ENCODE measurements around the gene SKIC3.

The SKIC3 gene
- total RNA-seq: 246 to 273 reads per million in 2 donors

DNA sequence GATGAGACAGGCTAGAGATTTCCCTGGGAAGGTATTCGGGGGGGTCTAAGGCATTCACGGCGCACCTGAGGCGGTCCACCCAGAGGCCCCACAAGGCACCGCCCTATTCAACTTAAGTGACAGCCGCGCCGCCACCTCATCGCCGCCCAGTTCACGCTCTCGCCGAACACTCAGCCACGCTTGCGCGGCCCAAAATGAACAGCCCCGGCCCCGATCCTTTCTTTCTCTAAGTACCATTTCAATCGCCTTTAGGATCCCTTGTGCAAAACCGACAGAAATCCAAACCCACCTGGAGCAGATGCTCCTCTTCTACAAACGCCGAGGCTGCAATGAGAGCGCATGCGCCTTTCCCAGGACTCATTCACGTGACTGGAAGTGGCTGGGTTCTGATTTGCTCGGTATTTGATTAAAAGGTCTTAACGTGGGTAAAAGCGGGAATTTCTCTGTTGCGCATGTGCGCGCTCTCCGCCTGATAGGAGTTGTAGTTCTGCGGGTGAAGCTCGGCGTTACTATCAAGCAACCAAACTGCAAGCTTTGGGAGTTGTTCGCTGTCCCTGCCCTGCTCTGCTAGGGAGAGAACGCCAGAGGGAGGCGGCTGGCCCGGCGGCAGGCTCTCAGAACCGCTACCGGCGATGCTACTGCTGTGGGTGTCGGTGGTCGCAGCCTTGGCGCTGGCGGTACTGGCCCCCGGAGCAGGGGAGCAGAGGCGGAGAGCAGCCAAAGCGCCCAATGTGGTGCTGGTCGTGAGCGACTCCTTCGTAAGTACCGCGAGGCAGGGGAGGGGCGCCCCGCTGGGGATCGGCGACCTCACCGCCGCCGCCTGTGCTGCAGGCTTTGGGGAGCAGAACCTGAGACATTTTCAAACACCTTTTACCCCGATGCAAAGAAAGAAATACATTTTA is at the start of gene SKIC3, which contains the start of gene ARSK:
TSS of gene SKIC3 (minus strand) at position 331 of the 902 bp plus-strand sequence. CDS start 7,827 bp downstream, outside the sequence.
TSS of gene ARSK (plus strand) at position 455 of the 902 bp plus-strand sequence. CDS start at position 633, 178 bp downstream.
- peak; percentile 62 for DNase-seq

DNA sequence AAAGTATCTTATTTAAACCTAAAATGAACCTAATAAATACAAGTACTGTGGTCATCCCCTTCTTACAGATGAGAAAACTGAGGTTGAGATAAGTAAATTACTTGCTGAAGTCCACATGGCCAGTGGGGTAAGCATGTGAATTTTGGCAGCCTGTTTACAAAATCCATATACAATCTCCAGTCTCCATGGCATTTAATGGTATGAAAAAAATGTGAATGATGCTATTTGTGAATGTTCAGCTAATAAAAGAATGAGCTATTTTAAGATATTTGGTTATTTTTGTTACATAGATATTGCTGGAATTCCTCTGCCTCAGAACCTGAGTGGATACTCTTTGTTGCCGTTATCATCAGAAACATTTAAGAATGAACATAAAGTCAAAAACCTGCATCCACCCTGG is 45.8 kb upstream of the SKIC3 start:
- no peak for DNase-seq

DNA sequence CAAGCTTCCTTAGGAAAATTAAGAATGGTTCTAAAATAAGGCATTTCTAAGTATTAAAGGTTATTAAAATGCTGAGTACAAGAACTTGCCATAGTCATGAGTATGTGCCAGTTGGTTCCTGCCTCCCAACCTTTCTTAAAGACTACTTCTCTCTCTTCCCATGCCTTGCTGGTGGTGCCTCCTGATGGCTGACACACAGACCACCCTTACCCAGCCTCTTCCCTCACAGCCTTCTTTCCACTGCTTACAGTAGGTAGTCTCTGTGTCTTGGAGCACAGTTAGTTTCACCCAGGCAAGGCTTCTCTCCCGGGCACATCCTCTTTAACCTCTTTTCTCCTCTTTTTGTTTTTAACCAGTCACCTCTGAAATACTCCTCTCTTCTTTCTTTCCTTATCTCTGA is 44.5 kb upstream of the SKIC3 start:
- no peak for DNase-seq

DNA sequence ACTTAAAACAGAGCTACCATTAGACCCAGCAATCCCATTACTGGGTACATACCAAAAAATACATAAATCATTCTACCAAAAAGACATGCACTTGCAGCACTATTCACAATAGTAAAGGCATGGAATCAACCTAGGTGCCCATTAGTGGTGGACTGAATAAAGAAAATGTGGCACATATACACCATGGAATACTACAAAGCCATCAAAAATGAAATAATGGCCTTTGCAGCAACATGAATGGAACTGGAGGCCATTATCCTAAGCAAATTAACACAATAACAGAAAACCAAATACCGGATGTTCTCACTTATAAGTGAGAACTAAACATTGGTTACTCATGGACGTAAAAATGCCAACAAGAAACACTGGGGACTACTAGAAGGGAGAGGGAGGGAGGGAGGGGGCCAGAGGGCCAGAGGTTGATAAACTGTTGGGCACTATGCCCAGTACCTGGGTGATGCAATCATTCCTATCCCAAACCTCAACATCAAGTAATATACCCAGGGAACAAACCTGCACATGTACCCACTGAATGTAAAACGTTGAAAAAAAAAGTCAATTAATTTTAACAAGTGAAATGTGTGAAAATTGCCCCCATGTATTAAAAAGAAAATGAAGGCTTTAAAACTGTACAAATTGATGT is 40.6 kb upstream of the SKIC3 start:
- no peak for DNase-seq

GRCh38 chr5:95591490-95591901 is 36.7 kb upstream of the SKIC3 start:
- DNase-seq: no peak

- DNase-seq: no peak
Measured at GRCh38 chr5:95590880-95591279, 36.1 kb upstream of the SKIC3 start.

- DNase-seq: no peak
Measured at GRCh38 chr5:95583992-95584391, 29.2 kb upstream of the SKIC3 start.

GRCh38 chr5:95581576-95581975 is 26.8 kb upstream of the SKIC3 start:
- no peak for DNase-seq

DNA sequence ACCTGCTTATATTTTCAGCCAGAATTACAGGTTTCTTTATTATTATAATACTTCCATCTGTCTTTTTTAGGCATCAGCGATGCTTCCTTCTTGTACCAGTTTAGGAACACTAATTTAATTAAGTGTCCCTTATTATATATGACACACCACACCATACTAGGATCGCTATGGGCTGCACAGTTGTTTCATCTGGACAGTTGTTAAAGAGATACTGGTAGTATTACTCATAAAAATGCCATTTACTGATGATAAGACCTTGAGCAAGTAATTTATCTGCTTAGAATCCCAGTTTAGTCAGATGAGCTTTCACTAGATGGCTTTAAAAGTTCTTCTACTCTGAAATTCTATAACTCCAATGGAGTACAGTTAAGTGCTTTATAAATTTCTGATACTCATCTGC is 17.2 kb upstream of the SKIC3 start:
- no peak for DNase-seq

- DNase-seq: no peak
Measured at GRCh38 chr5:95565280-95565920, 10.6 kb upstream of the SKIC3 start.

DNA sequence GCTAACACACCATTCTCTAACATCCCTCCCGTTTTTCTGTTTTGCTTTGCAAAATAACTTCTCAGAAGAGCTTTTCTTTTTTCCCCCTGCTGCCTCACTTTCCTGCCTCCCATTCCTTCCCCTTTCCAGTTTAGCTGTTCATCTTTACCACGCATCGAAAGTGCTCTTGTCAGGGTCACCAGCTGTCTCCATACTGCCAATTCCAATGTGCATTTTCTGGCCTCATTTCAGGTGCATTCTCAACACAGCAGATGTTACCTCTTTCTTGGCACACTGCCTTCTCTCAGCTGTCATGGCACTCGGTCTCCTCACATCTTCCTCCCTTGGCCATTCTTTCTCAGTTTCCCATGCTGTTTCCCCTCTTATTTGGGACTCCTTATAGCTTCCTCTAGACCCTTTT is 9.7 kb upstream of the SKIC3 start:
- DNase-seq: no peak

GRCh38 chr5:95563367-95563766 is 8.6 kb upstream of the SKIC3 start:
- no peak for DNase-seq

- no peak for DNase-seq
Measured at GRCh38 chr5:95562282-95562681, 7.5 kb upstream of the SKIC3 start.

DNA sequence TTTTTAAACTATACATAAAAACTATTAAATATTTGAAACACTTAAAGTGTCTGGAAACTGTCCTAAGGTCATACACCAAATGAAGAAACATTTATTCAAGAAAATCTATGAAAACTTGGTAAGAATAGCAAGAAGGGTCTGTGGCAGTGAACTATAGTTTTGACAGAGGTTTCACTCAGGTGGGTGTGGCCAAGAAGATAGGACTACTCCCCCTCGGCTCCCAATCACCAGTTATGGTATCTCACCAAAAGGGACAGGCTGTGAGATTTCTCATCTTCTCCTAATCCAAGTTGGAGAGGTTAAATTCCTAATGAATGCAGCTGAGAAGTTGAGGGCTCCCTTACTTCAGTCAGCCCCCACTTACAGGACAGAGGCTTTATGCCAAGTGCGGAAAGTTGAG is 3.1 kb upstream of the SKIC3 start:
- no peak for DNase-seq

DNA sequence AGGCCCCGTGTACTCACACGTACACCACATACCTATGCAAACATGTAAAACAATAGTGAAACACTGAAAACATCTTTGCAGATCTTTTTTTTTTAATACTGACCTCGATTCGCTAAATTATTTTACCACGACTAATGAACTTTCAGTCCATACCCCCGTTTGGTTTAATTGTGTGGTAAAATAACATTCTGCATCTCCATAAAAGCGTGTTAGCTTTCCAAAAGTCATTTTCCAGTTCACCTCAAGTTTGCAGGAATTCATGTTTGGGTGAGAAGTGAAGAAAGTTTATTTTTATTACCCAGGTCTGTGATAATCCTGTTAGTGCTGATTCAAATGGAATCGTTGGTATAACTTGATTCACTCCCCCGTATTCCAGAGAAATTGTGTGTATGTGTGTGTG is 776 bp upstream of the SKIC3 start:
- no peak for DNase-seq

GRCh38 chr5:95554331-95554646 is 488 bp downstream of the SKIC3 start:
- DNase-seq: no peak

GRCh38 chr5:95549030-95549429 is 5.7 kb downstream of the SKIC3 start:
- DNase-seq: no peak

DNA sequence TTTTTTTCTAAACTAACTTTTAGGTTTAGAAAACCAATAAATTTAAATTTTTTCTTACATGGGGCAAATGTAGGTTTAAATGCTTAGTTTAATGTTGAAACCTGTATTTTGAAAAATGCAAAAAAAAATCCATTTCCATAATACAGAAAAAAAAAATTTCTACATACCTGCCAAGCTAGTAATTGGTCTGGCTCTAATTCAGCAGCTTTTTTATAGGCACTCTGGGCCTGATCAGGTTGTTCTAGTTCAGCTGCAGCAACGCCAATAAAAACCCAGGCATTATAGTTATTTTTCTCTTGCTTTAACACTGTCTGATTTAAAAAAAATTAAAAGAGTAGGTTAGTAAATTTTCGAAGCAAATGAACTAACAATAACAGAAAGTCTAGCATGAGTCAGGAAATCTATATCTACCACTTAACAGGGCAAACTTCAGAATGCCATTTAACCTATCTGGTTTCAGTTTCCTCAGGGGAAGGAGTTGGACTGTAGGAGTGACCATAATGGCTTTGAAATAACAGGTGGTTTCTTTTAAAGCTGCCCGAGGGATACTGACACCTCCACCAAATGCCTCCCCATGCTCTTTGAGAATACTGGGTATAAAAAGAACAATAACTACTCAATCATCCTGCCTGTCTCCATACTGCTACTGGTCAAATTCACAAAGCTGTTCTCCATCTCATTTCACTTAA is 11.6 kb downstream of the SKIC3 start:
- no peak for DNase-seq

GRCh38 chr5:95537501-95537900 is 17.3 kb downstream of the SKIC3 start:
- DNase-seq: no peak

GRCh38 chr5:95533761-95534160 is 21.0 kb downstream of the SKIC3 start:
- DNase-seq: no peak

DNA sequence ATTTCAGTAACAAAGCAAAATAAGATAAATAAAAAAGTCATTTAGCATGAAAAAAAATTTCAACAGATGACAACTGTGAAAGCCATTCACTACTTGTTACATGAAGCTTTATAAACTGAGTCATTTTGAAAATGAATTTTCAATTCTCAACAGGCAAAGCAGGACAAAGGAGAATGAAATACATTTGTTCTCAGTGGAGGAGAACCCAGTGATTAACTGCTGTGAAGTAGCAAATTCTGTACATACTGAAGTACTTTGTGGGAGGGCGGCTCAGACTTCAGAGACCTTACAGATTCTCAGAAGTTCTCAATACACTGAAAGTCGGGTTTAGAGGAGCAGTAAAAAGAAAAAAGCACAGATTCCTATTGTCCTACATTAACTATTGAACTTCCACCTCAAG is 21.7 kb downstream of the SKIC3 start:
- DNase-seq: no peak

- no peak for DNase-seq
Measured at GRCh38 chr5:95532415-95532814, 22.4 kb downstream of the SKIC3 start.

- no peak for DNase-seq
Measured at GRCh38 chr5:95531491-95531890, 23.3 kb downstream of the SKIC3 start.
